ENCODE measurements around the gene ANKRD12. TPM values are rescaled to one million over a fixed set of nuclear protein-coding genes. Genes with fewer than 3 reads are reported as not detected.

ANKRD12 gene
- total RNA-seq, 1 experiment from 2014 or later: 23.5 TPM

DNA sequence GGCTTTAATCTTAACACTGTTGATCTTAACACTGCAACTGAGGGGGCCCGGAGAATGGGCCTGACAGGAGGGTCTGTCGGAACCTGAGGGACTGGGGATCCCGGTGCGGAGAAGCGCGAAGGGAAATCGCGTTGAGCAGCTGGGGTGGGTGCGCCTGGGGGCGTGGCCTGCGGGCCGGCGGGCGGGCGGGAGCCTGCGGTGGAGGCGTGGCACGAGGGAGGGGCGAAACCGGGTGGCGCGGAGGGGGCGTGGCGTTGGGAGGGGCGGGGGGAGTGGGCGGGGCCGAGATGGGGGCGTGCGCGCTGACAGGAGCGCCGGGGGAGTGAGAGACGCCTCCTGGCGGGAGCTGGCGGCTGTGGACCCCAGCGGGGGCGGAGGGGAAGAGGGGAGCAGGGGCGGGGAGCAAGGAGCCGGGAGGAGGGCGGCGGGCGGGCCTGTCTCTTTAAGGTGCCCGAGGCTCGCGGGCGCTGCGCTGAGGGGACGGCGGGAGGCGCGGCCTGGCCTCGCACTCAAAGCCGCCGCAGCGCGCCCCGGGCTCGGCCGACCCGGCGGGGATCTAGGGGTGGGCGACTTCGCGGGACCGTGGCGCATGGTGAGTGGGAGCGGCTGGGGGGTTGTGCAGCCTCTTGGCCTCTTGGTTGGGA, 197.9 kb downstream of the ANKRD12 start, which contains the start of gene TWSG1 (continued):
- TF ChIP-seq SP1 (IDR thresholded peaks at IDR 0.05; ENCODE audit: low read depth): peak; percentile 25; the same call in 1 of the 2 replicates
- TF ChIP-seq FOSL1 (IDR thresholded peaks at IDR 0.05; ENCODE audit: low read depth): no peak

DNA sequence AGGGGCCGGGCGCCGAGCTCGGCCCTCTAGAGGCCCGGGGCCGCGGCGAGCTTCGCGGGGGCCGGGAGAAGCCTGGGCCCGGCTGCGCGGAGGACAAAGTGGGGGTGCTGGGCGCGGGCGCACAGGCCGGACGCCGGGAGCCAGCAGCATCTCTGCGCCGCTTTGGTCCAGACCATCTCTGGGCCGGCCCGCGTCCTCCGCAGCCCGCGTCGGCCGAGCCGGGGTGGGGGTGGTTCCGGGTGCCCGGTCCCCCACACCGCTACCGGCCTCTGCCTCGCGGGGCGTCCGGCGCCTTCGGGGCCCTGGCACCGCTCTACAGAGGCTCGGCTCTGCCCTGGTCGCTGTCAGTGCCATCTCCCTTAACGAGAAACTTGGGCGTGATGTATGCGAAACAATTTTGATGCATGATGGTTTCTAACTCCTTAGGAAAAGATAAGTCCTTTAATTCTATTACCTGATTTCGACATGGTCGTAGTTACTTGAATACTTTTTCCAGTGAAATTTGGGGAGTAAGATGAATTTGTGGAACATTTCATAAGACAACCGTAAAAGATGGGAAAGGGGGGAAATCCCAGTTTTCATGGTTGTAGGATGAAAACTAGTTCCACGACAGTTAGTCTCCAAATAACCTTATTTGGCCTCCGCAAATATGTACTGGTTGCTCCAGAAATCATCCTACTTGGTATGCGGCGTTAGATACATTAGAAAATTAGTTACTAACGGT, 198.6 kb downstream of the ANKRD12 start:
- intact Hi-C loops (cut with micrococcal nuclease): no loop called here
- H3K36me3 ChIP-seq (ENCODE audit: control insufficient read depth in 1 of 2, insufficient read depth in 2 of 2, low read length in 2 of 2): peaks cover 0 to 2% of the 10 kb centered on the region in 2 experiments; a peak in 1 of 4 replicates
- H3K9me3 ChIP-seq (ENCODE audit: control insufficient read depth in 1 of 2, insufficient read depth in 1 of 2, low read depth in 1 of 2, low read length in 2 of 2): no peaks in the 10 kb centered on the region
- H3K9ac ChIP-seq (ENCODE audit: low read length): peak overlapping the region; percentile 70
- no peaks in the 10 kb centered on the region for H3K9me2 ChIP-seq (ENCODE audit: insufficient read depth)
- TF ChIP-seq, protein P1, sequence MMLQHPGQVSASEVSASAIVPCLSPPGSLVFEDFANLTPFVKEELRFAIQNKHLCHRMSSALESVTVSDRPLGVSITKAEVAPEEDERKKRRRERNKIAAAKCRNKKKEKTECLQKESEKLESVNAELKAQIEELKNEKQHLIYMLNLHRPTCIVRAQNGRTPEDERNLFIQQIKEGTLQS (IDR thresholded peaks at IDR 0.05): no peak
- TF ChIP-seq ZFX (IDR thresholded peaks at IDR 0.05) (peak; percentile 97), TCF7L2 (IDR thresholded peaks at IDR 0.05; ENCODE audit: borderline replicate concordance, extremely low read depth, insufficient read depth, insufficient read length) (peak; percentile 0)
- H2AFZ ChIP-seq (ENCODE audit: low read depth, low read length, poor library complexity, severe bottlenecking): peak overlapping the region; percentile 15
- no peak for DNase-seq (ENCODE audit: low read depth, low spot score)
- H3K27ac ChIP-seq (ENCODE audit: low read depth, low read length): peak overlapping the region; percentile 70; the same call in 1 of the 2 replicates
- H3K27me3 ChIP-seq (ENCODE audit: insufficient read depth, low read length): no peaks in the 10 kb centered on the region
- RAD21 ChIA-PET (ENCODE audit: low non-redundant PET in 1 of 2, low total read pairs in 2 of 2, uncharacterized antibody in 2 of 2, unreplicated experiment in 2 of 2): no interaction called here
- ATAC-seq: peak; percentile 68
- BruUV-seq (replicated peaks): no TSS peak
- peak overlapping the region; percentile 93 for H3K4me2 ChIP-seq (ENCODE audit: low read length)
- peaks cover 2 to 13% of the 10 kb centered on the region in 2 experiments; a peak in 3 of 4 replicates for H3K4me1 ChIP-seq (ENCODE audit: control insufficient read depth in 1 of 2, insufficient read depth in 2 of 2, low read length in 2 of 2)
- peak overlapping the region; percentile 69 to 83 for H3K4me3 ChIP-seq (replicated peaks in 1 of 2; ENCODE audit: low read depth in 1 of 2, low read length in 2 of 2)
- CTCF ChIA-PET: interaction anchor here (0.9 to 1.3 kb wide), 4 partner anchors 10 to 181 kb away, joined by 3 to 4 read pairs (median 4); no protein-coding TSS in a partner anchor
- H4K20me1 ChIP-seq (ENCODE audit: insufficient read depth): no peaks in the 10 kb centered on the region
- POLR2A ChIA-PET: no interaction called here
- H3K79me2 ChIP-seq (ENCODE audit: insufficient read depth, low read length): peaks cover 19% of the 10 kb centered on the region

Other genes with a start within 250 kb of the ANKRD12 start
- 194 TPM for gene NDUFV2, start 34.1 kb upstream of the ANKRD12 start, total RNA-seq (2021; ENCODE audit: unreplicated experiment)
- 35.7 TPM for gene TWSG1, start 198.0 kb downstream of the ANKRD12 start, total RNA-seq (2021; ENCODE audit: unreplicated experiment)